Sigmoid colon (tissue), 4 donors: Measurements from ENCODE around the gene NDST3.

Experiments used
- POLR2A ChIP-seq, 2 donors: fragments of 450-650 bp; IDR thresholded peaks; one replicate each; pipeline ENCODE4 v1.6.1; 2016; ENCODE audit warnings: antibody characterized with exemption in 2 of 2, mild to moderate bottlenecking in 2 of 2, moderate library complexity in 2 of 2
- POLR2AphosphoS5 ChIP-seq, 4 donors: sonication (generic); formaldehyde crosslinking; IDR thresholded peaks; one replicate each; pipeline ENCODE4 v1.6.1; 2017; ENCODE audit warnings: antibody characterized with exemption in 4 of 4
- TF ChIP-seq, protein P1 (sequence below), 4 experiments: fragments of 450-650 bp in 3 of 4; fragments of 200-600 bp in 1 of 4; IDR thresholded peaks; one replicate each; pipeline ENCODE4 v1.5.1; 2016 to 2019; ENCODE audit warnings: antibody characterized with exemption in 4 of 4, mild to moderate bottlenecking in 3 of 4, moderate library complexity in 2 of 4

DNA sequence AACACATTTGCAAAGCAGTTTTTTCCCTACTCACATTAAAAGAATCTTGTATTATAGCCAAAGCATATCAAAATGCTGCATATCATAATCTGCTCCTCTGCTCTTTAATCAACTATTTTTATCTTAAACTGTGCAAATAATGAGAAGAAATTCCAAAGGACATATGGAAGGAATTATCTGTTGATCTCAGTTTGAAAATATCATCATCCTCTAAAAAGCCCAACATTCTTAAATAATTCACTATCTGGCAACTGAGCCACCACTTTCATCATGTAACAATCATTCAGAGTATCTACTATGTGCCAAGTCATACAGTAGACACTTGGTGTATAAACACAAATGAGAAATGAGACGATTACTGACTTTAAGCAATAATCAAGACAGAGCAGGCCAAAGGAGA is 255.5 kb downstream of the NDST3 start:
- TF ChIP-seq, protein P1, sequence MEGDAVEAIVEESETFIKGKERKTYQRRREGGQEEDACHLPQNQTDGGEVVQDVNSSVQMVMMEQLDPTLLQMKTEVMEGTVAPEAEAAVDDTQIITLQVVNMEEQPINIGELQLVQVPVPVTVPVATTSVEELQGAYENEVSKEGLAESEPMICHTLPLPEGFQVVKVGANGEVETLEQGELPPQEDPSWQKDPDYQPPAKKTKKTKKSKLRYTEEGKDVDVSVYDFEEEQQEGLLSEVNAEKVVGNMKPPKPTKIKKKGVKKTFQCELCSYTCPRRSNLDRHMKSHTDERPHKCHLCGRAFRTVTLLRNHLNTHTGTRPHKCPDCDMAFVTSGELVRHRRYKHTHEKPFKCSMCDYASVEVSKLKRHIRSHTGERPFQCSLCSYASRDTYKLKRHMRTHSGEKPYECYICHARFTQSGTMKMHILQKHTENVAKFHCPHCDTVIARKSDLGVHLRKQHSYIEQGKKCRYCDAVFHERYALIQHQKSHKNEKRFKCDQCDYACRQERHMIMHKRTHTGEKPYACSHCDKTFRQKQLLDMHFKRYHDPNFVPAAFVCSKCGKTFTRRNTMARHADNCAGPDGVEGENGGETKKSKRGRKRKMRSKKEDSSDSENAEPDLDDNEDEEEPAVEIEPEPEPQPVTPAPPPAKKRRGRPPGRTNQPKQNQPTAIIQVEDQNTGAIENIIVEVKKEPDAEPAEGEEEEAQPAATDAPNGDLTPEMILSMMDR (IDR thresholded peaks at IDR 0.05), result no peak
- TF ChIP-seq POLR2AphosphoS5 (IDR thresholded peaks at IDR 0.05) (no peak), POLR2A (IDR thresholded peaks at IDR 0.05) (no peak)
